CD4-positive, alpha-beta T cell treated with Interleukin-21 for 1 hour (primary cell): ENCODE results near the gene IPO7.

Source experiments
- DNase-seq: peaks from one replicate; pipeline ENCODE4 v3.0.0-alpha.2; 2020

The IPO7 gene

DNA sequence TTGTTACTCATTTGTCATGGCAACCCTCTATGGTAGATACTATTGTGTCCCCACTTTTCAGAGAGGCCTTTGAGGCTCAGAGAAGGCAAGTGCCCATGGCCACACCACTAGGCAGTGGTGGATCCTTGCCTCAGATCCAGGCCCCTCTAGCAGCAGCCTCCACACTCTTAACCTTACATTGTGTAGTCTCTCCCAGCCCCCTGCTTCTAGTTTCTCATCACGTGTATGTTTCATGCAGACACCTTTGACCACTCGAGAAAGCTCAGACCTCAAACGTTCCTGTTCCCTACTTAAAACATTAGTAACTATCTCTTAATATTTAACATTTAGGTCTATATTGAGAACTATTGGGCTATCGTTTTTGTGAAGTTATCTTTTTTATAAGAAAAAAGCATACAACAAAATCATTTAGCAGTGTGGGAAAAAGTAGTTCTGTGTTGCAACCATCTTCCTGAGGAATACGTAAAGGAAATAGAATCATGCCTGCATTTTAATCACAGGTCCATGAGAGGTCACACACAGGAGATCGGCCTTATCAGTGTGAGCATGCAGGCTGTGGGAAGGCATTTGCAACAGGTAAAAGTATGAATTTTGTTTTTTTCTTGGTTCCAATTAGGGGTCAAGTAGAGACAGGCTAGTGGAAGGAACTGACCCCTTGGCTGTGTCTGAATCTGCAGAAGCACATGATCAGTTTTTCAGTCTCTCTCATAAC is 111.5 kb downstream of the IPO7 start:
- no peak for DNase-seq
